ENCODE results near the gene KCTD4.

Gene KCTD4

DNA sequence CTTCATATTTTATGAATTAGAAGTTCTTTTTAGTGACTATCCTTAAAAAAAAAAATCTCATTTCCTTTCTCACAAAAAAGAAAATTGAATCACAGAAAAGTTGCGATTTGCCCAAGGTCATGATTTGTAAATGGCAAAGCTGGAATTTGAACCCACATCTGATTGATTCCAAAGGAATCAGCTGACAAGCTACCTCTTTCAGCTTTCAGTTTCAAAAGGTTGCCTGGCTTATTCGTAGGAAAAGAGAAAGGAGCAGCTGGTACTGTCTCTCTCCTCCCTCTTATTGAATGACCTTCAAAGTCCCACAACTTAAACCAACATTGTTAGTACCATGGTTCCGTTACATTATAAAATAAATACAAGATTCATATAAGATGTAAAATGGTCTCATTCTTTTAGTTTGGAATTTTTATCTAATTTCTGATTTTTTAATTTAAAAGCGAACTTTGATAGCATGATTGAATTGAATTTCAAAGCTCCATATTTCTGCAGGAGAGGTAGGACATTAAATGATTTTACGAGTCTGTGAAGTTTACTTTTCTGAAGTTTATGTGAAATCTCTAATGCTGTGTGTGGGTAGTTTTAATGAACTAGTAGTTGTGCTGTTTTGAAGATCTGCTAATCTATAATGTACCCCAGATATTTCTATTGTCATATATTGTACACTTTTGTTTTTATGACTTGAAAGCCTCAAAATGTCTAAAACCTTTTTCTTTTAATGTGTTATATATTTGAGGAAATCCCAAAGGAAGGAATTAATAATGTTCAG is 18.5 kb upstream of the KCTD4 start (continued):
- TF ChIP-seq, protein P1, sequence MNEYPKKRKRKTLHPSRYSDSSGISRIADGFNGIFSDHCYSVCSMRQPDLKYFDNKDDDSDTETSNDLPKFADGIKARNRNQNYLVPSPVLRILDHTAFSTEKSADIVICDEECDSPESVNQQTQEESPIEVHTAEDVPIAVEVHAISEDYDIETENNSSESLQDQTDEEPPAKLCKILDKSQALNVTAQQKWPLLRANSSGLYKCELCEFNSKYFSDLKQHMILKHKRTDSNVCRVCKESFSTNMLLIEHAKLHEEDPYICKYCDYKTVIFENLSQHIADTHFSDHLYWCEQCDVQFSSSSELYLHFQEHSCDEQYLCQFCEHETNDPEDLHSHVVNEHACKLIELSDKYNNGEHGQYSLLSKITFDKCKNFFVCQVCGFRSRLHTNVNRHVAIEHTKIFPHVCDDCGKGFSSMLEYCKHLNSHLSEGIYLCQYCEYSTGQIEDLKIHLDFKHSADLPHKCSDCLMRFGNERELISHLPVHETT (tag by site-specific recombination; IDR thresholded peaks at IDR 0.05), result no peak
- TF ChIP-seq ZNF621 (tag by site-specific recombination; IDR thresholded peaks at IDR 0.05), result no peak
- TF ChIP-seq ZEB2 (tag by site-specific recombination; IDR thresholded peaks at IDR 0.05), result no peak
- peak; percentile 83 for TF ChIP-seq PRDM1 (tag by site-specific recombination; IDR thresholded peaks at IDR 0.05)
- no peak for TF ChIP-seq ZBTB17 (tag by site-specific recombination; IDR thresholded peaks at IDR 0.05)
- TF ChIP-seq, protein P2, sequence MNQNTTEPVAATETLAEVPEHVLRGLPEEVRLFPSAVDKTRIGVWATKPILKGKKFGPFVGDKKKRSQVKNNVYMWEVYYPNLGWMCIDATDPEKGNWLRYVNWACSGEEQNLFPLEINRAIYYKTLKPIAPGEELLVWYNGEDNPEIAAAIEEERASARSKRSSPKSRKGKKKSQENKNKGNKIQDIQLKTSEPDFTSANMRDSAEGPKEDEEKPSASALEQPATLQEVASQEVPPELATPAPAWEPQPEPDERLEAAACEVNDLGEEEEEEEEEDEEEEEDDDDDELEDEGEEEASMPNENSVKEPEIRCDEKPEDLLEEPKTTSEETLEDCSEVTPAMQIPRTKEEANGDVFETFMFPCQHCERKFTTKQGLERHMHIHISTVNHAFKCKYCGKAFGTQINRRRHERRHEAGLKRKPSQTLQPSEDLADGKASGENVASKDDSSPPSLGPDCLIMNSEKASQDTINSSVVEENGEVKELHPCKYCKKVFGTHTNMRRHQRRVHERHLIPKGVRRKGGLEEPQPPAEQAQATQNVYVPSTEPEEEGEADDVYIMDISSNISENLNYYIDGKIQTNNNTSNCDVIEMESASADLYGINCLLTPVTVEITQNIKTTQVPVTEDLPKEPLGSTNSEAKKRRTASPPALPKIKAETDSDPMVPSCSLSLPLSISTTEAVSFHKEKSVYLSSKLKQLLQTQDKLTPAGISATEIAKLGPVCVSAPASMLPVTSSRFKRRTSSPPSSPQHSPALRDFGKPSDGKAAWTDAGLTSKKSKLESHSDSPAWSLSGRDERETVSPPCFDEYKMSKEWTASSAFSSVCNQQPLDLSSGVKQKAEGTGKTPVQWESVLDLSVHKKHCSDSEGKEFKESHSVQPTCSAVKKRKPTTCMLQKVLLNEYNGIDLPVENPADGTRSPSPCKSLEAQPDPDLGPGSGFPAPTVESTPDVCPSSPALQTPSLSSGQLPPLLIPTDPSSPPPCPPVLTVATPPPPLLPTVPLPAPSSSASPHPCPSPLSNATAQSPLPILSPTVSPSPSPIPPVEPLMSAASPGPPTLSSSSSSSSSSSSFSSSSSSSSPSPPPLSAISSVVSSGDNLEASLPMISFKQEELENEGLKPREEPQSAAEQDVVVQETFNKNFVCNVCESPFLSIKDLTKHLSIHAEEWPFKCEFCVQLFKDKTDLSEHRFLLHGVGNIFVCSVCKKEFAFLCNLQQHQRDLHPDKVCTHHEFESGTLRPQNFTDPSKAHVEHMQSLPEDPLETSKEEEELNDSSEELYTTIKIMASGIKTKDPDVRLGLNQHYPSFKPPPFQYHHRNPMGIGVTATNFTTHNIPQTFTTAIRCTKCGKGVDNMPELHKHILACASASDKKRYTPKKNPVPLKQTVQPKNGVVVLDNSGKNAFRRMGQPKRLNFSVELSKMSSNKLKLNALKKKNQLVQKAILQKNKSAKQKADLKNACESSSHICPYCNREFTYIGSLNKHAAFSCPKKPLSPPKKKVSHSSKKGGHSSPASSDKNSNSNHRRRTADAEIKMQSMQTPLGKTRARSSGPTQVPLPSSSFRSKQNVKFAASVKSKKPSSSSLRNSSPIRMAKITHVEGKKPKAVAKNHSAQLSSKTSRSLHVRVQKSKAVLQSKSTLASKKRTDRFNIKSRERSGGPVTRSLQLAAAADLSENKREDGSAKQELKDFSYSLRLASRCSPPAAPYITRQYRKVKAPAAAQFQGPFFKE (tag by site-specific recombination; IDR thresholded peaks at IDR 0.05; ENCODE audit: borderline replicate concordance), result no peak
- no peak for TF ChIP-seq IKZF3 (tag by site-specific recombination; IDR thresholded peaks at IDR 0.05)
- TF ChIP-seq ZNF16 (tag by site-specific recombination; IDR thresholded peaks at IDR 0.05; ENCODE audit: low read depth), result no peak
- no peak for TF ChIP-seq ZNF37A (tag by site-specific recombination; IDR thresholded peaks at IDR 0.05)
- no peak for TF ChIP-seq ZNF549 (tag by site-specific recombination; IDR thresholded peaks at IDR 0.05)
- TF ChIP-seq ZNF184 (tag by site-specific recombination; IDR thresholded peaks at IDR 0.05), result no peak
- TF ChIP-seq ZNF501 (tag by site-specific recombination; IDR thresholded peaks at IDR 0.05), result 0 out of 2 replicates have a peak, but pooled peaks have one; percentile 10
- TF ChIP-seq ZNF544 (tag by site-specific recombination; IDR thresholded peaks at IDR 0.05), result no peak
- TF ChIP-seq ZNF19 (tag by site-specific recombination; IDR thresholded peaks at IDR 0.05; ENCODE audit: low read depth), result no peak
- TF ChIP-seq GLI4 (tag by site-specific recombination; IDR thresholded peaks at IDR 0.05), result no peak
- TF ChIP-seq, protein P3, sequence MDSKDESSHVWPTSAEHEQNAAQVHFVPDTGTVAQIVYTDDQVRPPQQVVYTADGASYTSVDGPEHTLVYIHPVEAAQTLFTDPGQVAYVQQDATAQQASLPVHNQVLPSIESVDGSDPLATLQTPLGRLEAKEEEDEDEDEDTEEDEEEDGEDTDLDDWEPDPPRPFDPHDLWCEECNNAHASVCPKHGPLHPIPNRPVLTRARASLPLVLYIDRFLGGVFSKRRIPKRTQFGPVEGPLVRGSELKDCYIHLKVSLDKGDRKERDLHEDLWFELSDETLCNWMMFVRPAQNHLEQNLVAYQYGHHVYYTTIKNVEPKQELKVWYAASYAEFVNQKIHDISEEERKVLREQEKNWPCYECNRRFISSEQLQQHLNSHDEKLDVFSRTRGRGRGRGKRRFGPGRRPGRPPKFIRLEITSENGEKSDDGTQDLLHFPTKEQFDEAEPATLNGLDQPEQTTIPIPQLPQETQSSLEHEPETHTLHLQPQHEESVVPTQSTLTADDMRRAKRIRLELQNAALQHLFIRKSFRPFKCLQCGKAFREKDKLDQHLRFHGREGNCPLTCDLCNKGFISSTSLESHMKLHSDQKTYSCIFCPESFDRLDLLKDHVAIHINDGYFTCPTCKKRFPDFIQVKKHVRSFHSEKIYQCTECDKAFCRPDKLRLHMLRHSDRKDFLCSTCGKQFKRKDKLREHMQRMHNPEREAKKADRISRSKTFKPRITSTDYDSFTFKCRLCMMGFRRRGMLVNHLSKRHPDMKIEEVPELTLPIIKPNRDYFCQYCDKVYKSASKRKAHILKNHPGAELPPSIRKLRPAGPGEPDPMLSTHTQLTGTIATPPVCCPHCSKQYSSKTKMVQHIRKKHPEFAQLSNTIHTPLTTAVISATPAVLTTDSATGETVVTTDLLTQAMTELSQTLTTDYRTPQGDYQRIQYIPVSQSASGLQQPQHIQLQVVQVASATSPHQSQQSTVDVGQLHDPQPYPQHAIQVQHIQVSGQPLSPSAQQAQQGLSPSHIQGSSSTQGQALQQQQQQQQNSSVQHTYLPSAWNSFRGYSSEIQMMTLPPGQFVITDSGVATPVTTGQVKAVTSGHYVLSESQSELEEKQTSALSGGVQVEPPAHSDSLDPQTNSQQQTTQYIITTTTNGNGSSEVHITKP (tag by site-specific recombination; IDR thresholded peaks at IDR 0.05), result 0 out of 2 replicates have a peak, but pooled peaks have one; percentile 15
- TF ChIP-seq ZNF239 (tag by site-specific recombination; IDR thresholded peaks at IDR 0.05), result no peak
- TF ChIP-seq, protein P4, sequence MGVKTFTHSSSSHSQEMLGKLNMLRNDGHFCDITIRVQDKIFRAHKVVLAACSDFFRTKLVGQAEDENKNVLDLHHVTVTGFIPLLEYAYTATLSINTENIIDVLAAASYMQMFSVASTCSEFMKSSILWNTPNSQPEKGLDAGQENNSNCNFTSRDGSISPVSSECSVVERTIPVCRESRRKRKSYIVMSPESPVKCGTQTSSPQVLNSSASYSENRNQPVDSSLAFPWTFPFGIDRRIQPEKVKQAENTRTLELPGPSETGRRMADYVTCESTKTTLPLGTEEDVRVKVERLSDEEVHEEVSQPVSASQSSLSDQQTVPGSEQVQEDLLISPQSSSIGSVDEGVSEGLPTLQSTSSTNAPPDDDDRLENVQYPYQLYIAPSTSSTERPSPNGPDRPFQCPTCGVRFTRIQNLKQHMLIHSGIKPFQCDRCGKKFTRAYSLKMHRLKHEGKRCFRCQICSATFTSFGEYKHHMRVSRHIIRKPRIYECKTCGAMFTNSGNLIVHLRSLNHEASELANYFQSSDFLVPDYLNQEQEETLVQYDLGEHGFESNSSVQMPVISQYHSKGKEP (tag by site-specific recombination; IDR thresholded peaks at IDR 0.05), result peak; percentile 49; the same call in 1 of the 2 replicates
- no peak for TF ChIP-seq ZNF24 (tag by site-specific recombination; IDR thresholded peaks at IDR 0.05)
- TF ChIP-seq, protein P5, sequence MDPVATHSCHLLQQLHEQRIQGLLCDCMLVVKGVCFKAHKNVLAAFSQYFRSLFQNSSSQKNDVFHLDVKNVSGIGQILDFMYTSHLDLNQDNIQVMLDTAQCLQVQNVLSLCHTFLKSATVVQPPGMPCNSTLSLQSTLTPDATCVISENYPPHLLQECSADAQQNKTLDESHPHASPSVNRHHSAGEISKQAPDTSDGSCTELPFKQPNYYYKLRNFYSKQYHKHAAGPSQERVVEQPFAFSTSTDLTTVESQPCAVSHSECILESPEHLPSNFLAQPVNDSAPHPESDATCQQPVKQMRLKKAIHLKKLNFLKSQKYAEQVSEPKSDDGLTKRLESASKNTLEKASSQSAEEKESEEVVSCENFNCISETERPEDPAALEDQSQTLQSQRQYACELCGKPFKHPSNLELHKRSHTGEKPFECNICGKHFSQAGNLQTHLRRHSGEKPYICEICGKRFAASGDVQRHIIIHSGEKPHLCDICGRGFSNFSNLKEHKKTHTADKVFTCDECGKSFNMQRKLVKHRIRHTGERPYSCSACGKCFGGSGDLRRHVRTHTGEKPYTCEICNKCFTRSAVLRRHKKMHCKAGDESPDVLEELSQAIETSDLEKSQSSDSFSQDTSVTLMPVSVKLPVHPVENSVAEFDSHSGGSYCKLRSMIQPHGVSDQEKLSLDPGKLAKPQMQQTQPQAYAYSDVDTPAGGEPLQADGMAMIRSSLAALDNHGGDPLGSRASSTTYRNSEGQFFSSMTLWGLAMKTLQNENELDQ (tag by site-specific recombination; IDR thresholded peaks at IDR 0.05; ENCODE audit: low read depth), result no peak
- no peak for TF ChIP-seq MEIS1 (CRISPR knock-in tag; IDR thresholded peaks at IDR 0.05; ENCODE audit: borderline replicate concordance)
- TF ChIP-seq ZNF354C (tag by site-specific recombination; IDR thresholded peaks at IDR 0.05; ENCODE audit: borderline replicate concordance, low read depth), result no peak
- TF ChIP-seq, protein P6, sequence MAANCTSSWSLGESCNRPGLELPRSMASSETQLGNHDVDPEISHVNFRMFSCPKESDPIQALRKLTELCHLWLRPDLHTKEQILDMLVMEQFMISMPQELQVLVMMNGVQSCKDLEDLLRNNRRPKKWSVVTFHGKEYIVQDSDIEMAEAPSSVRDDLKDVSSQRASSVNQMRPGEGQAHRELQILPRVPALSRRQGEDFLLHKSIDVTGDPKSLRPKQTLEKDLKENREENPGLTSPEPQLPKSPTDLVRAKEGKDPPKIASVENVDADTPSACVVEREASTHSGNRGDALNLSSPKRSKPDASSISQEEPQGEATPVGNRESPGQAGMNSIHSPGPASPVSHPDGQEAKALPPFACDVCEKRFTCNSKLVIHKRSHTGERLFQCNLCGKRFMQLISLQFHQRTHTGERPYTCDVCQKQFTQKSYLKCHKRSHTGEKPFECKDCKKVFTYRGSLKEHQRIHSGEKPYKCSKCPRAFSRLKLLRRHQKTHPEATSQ (tag by site-specific recombination; IDR thresholded peaks at IDR 0.05), result no peak
